BE2C (cell line): ENCODE data around the gene EIF3I.
A peak's percentile ranks its signal among the peaks of the same experiment; 100 is the strongest.

Experiments
- DNase-seq: peaks from one replicate; pipeline ENCODE4 v3.0.0-alpha.2; 2020
- H3K27me3 ChIP-seq: fragments of 250-450 bp; sonication (Bioruptor Pico); 2 replicates; pipeline ENCODE4 v1.5.1; 2020; ENCODE audit warnings: mild to moderate bottlenecking
- H3K36me3 ChIP-seq: fragments of 250-450 bp; sonication (Bioruptor Pico); 2 replicates; pipeline ENCODE4 v1.5.1; 2020; ENCODE audit warnings: mild to moderate bottlenecking
- H3K4me1 ChIP-seq: fragments of 250-450 bp; sonication (Bioruptor Pico); 2 replicates; pipeline ENCODE4 v1.5.1; 2020
- H3K4me3 ChIP-seq: 2 replicates; pipeline ENCODE4 v1.5.1; 2011; ENCODE audit warnings: low read depth, low read length
- H3K9me3 ChIP-seq: fragments of 250-450 bp; sonication (Bioruptor Pico); 2 replicates; pipeline ENCODE4 v1.5.1; 2020
- TF ChIP-seq, protein P1 (sequence below): IDR thresholded peaks from 2 replicates; pipeline ENCODE4 v1.5.1; 2012; ENCODE audit warnings: mild to moderate bottlenecking, low read depth, low read length

Gene EIF3I

DNA sequence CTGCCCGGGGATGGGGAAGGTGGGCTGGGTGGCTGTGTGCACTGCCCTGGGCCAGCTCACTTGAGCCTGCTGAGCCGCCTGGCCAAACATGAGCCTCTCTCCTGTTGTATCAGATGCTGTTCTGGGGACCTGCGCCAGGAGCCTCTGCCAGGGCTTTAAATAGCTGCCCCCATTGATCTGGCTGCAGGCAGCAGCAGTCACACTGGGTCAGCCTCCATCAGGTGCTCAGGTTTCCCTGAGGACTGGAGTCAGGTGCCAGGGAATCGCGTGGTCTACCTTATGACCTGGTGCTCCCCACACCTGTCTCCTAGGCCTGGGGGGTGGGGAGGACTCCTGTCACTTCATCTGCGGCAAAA, 22.5 kb upstream of the EIF3I start:
- peak overlapping the region; percentile 70 for H3K4me3 ChIP-seq
- no peaks in the 10 kb centered on the region for H3K9me3 ChIP-seq
- H3K27me3 ChIP-seq, result no peaks in the 10 kb centered on the region
- H3K36me3 ChIP-seq, result no peaks in the 10 kb centered on the region; the same call in 1 of the 2 replicates
- peaks cover 8% of the 10 kb centered on the region for H3K4me1 ChIP-seq
- no peak for DNase-seq
- TF ChIP-seq, protein P1, sequence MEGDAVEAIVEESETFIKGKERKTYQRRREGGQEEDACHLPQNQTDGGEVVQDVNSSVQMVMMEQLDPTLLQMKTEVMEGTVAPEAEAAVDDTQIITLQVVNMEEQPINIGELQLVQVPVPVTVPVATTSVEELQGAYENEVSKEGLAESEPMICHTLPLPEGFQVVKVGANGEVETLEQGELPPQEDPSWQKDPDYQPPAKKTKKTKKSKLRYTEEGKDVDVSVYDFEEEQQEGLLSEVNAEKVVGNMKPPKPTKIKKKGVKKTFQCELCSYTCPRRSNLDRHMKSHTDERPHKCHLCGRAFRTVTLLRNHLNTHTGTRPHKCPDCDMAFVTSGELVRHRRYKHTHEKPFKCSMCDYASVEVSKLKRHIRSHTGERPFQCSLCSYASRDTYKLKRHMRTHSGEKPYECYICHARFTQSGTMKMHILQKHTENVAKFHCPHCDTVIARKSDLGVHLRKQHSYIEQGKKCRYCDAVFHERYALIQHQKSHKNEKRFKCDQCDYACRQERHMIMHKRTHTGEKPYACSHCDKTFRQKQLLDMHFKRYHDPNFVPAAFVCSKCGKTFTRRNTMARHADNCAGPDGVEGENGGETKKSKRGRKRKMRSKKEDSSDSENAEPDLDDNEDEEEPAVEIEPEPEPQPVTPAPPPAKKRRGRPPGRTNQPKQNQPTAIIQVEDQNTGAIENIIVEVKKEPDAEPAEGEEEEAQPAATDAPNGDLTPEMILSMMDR, result no peak

DNA sequence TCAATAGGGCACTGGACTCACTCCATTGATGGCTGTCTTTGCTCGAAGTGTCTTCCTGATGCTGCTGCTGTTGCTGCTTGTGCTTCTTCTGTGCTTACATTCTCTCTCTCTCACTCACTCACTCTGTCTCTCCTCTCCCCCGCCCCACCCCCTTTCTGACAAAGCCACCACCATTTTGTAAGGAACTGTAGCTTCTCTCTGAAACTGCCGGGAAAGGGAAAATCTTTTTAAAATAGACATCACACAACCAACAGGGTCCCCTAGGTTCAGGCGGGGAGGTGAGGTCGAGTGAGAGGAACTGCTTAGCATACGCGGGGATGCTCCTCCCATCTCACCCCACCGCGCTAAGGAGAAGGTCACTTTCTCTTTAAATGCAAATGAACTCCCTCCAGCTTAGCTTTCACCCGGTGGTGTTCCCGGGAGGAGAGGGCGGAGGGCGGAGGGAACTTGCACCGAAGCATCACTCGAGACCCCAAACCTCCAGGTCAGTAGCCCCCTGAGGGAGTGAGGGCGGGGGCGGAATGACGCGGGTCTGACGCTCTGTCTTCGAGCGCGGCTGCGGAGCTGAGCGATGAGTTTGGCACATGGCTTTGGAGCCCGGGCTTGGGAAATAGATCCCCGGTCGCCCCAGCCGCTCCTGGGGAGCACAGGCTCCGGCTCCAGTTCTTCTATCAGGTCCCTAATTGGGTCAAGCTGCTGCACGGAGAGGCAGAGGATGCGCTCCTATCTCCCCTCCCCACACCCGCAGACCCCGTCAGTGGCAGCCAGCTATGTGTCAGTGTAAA, 21.8 kb upstream of the EIF3I start, which contains the start of gene CCDC28B:
Gene CCDC28B (plus strand): TSS at position 370 of the 785 bp plus-strand sequence. CDS start 1,341 bp downstream, outside the sequence.
- peak within 1 kb of the TSS; percentile 70 for H3K4me3 ChIP-seq
- no peaks in the 10 kb centered on the region for H3K9me3 ChIP-seq
- TF ChIP-seq, protein P1, result no peak
- peak; percentile 56 for DNase-seq
- no peaks in the 10 kb centered on the region for H3K27me3 ChIP-seq
- peaks cover 8% of the 10 kb centered on the region for H3K4me1 ChIP-seq
- no peaks in the 10 kb centered on the region; the same call in 1 of the 2 replicates for H3K36me3 ChIP-seq

- Histone ChIP-seq H3K9me3 (no peaks in the 10 kb centered on the region), H3K4me3 (peak overlapping the region; percentile 70), H3K4me1 (peaks cover 8% of the 10 kb centered on the region), H3K27me3 (no peaks in the 10 kb centered on the region), H3K36me3 (no peaks in the 10 kb centered on the region; the same call in 1 of the 2 replicates)
- peak; percentile 41 for DNase-seq
- TF ChIP-seq, protein P1, result no peak
These were observed 21.0 kb upstream of the EIF3I start for GRCh38 chr1:32201011-32201855.

DNA sequence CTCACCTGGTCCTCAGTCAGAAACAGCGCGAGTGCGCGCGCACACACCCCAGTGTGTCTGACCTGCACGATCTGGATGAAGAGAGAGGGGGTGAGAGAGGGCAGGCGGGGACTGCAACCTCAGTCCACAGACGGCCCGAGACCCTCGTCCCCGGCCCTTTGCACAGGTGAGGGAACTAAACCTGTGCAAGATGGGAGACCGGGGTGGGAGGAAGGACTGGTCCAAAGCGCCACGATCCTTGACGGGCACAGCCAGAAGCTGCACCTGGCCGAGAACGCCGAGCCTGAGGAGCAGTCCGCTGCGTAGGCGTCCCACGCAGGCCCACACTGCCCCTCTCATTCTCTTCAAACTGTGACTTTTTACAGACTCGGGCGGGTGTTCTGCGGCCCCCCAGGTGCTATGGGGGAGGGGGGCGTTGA, 17.3 kb upstream of the EIF3I start:
- H3K4me3 ChIP-seq, result peak overlapping the region; percentile 73
- H3K4me1 ChIP-seq, result peaks cover 10% of the 10 kb centered on the region
- H3K27me3 ChIP-seq, result no peaks in the 10 kb centered on the region
- TF ChIP-seq, protein P1, result no peak
- no peaks in the 10 kb centered on the region for H3K36me3 ChIP-seq
- no peak for DNase-seq
- H3K9me3 ChIP-seq, result no peaks in the 10 kb centered on the region

GRCh38 chr1:32205401-32206370, 16.5 kb upstream of the EIF3I start, which contains the start of gene IQCC:
TSS of gene IQCC (plus strand) at chr1:32205671. CDS start at chr1:32205682, 11 bp downstream.
- H3K4me1 ChIP-seq, result peaks cover 8% of the 10 kb centered on the region; the same call in 1 of the 2 replicates
- no peaks in the 10 kb centered on the region for H3K27me3 ChIP-seq
- peak; percentile 82 for DNase-seq
- peak within 1 kb of the TSS; percentile 73 for H3K4me3 ChIP-seq
- TF ChIP-seq, protein P1, result no peak
- H3K36me3 ChIP-seq, result no peaks in the 10 kb centered on the region
- H3K9me3 ChIP-seq, result no peaks in the 10 kb centered on the region
